Endodermal cell (in vitro differentiated cells): ENCODE measurements around the gene COL4A4. TPM values are rescaled to one million over a fixed set of nuclear protein-coding genes. Genes with fewer than 3 reads are reported as not detected.

Source experiments
- DNase-seq: peaks from one replicate; pipeline ENCODE4 v3.0.0-alpha.2; 2017
- H3K27ac ChIP-seq: 2 replicates; pipeline ENCODE4 v1.5.1; 2013; ENCODE audit warnings: mild to moderate bottlenecking, low read depth, low read length, moderate library complexity
- H3K27me3 ChIP-seq: 2 replicates; pipeline ENCODE4 v1.6.1; 2013; ENCODE audit warnings: mild to moderate bottlenecking, low read length, moderate library complexity; ENCODE audit not compliant: insufficient read depth, control insufficient read depth, poor library complexity, severe bottlenecking
- H3K36me3 ChIP-seq: 2 replicates; pipeline ENCODE4 v1.7.0; 2013; ENCODE audit warnings: mild to moderate bottlenecking, low read length, moderate library complexity; ENCODE audit not compliant: control insufficient read depth, insufficient read depth
- H3K4me1 ChIP-seq: one replicate; pipeline ENCODE4 v1.7.0; 2013; ENCODE audit warnings: low read length; ENCODE audit not compliant: control insufficient read depth, insufficient read depth
- H3K4me3 ChIP-seq: 2 replicates; pipeline ENCODE4 v1.5.1; 2013; ENCODE audit warnings: mild to moderate bottlenecking, low read length, moderate library complexity
- H3K9ac ChIP-seq: 2 replicates; pipeline ENCODE4 v1.6.1; 2013; ENCODE audit warnings: mild to moderate bottlenecking, low read length, moderate library complexity; ENCODE audit not compliant: poor library complexity, severe bottlenecking; ENCODE audit errors: extremely low read depth
- H3K9me3 ChIP-seq: 2 replicates; pipeline ENCODE4 v1.6.1; 2013; ENCODE audit warnings: mild to moderate bottlenecking, low read length, moderate library complexity; ENCODE audit not compliant: control insufficient read depth
- H3K27ac Mint-ChIP-seq: 2 replicates; pipeline ENCODE4 v1.8.0; 2020; ENCODE audit warnings: mixed read lengths
- H3K27me3 Mint-ChIP-seq: 2 replicates; pipeline ENCODE4 v1.8.0; 2021; ENCODE audit warnings: mild to moderate bottlenecking, mixed read lengths; ENCODE audit not compliant: insufficient read depth
- H3K36me3 Mint-ChIP-seq: 2 replicates; pipeline ENCODE4 v1.8.0; 2020; ENCODE audit warnings: low read depth, mixed read lengths
- H3K4me1 Mint-ChIP-seq: 2 replicates; pipeline ENCODE4 v1.8.0; 2020; ENCODE audit warnings: mixed read lengths
- H3K4me3 Mint-ChIP-seq: 2 replicates; pipeline ENCODE4 v1.8.0; 2020; ENCODE audit warnings: mild to moderate bottlenecking, moderate library complexity, mixed read lengths
- H3K9me3 Mint-ChIP-seq: 2 replicates; pipeline ENCODE4 v1.8.0; 2020; ENCODE audit warnings: mild to moderate bottlenecking, mixed read lengths
- CTCF ChIP-seq: fragments of 200-600 bp; sonication (generic); conservative IDR thresholded peaks from 2 replicates; pipeline ENCODE4 v1.5.0; 2021; ENCODE audit warnings: antibody characterized with exemption, mild to moderate bottlenecking
- WGBS, 2 experiments: methylation state at CpG; one replicate each; pipeline versions ENCODE4 v1.1.5 to v1.1.7; 2013; ENCODE audit warnings: missing lambda C conversion rate in 2 of 2, mixed read lengths in 1 of 2; ENCODE audit not compliant: insufficient coverage in 1 of 2, insufficient read length in 1 of 2; 5-methylcytosine and 5-hydroxymethylcytosine counted together
- total RNA-seq, 2 donors: library from RNA; stranded (reverse); fragmentation: NEBNext Ultra II Directional in 1 of 2; extraction: Animal tissue kit (Norgen Biotek cat#: 25700) in 1 of 2; gene quantifications; 2 replicates in 1 of 2; 3 replicates in 1 of 2; pipeline ENCODE4 v1.2.1, GENCODE V29; 2021

The COL4A4 gene
- total RNA-seq, 2 donors from 2014 or later, result 2.2 to 2.9 TPM

GRCh38 chr2:227013330-227013729 lies 150.7 kb downstream of the COL4A4 start:
- no peak for TF ChIP-seq CTCF
- Mint-ChIP-seq H3K27ac (no peak overlapping the region), H3K4me3 (no peak overlapping the region), H3K4me1 (no peaks in the 10 kb centered on the region), H3K27me3 (no peaks in the 10 kb centered on the region), H3K9me3 (no peaks in the 10 kb centered on the region), H3K36me3 (no peaks in the 10 kb centered on the region)
- no peaks in the 10 kb centered on the region for H3K4me1 ChIP-seq
- WGBS, 2 experiments, result 95 to 98% methylated on average over 6 to 9 of the region's 9 CpGs
- H3K9ac ChIP-seq, result no peak overlapping the region
- no peak overlapping the region for H3K27ac ChIP-seq
- H3K9me3 ChIP-seq, result no peaks in the 10 kb centered on the region
- H3K36me3 ChIP-seq, result no peaks in the 10 kb centered on the region
- no peak overlapping the region for H3K4me3 ChIP-seq
- no peaks in the 10 kb centered on the region for H3K27me3 ChIP-seq
- DNase-seq, result no peak

GRCh38 chr2:227010433-227010832 lies 153.6 kb downstream of the COL4A4 start:
- 55 to 61% methylated on average over 3 of the region's 3 CpGs for WGBS, 2 experiments
- Histone ChIP-seq H3K27ac (no peak overlapping the region), H3K9me3 (no peaks in the 10 kb centered on the region), H3K9ac (no peak overlapping the region), H3K4me3 (no peak overlapping the region), H3K27me3 (no peaks in the 10 kb centered on the region), H3K36me3 (no peaks in the 10 kb centered on the region), H3K4me1 (no peaks in the 10 kb centered on the region)
- H3K4me3 Mint-ChIP-seq, result no peak overlapping the region
- H3K27me3 Mint-ChIP-seq, result no peaks in the 10 kb centered on the region
- no peak for DNase-seq
- no peaks in the 10 kb centered on the region for H3K4me1 Mint-ChIP-seq
- H3K36me3 Mint-ChIP-seq, result no peaks in the 10 kb centered on the region
- no peak overlapping the region for H3K27ac Mint-ChIP-seq
- no peak for TF ChIP-seq CTCF
- no peaks in the 10 kb centered on the region for H3K9me3 Mint-ChIP-seq

GRCh38 chr2:227007940-227008339 lies 156.1 kb downstream of the COL4A4 start:
- Histone ChIP-seq H3K27ac (no peak overlapping the region), H3K9ac (no peak overlapping the region), H3K4me1 (no peaks in the 10 kb centered on the region), H3K4me3 (no peak overlapping the region), H3K9me3 (no peaks in the 10 kb centered on the region), H3K36me3 (no peaks in the 10 kb centered on the region), H3K27me3 (no peaks in the 10 kb centered on the region)
- no peaks in the 10 kb centered on the region for H3K27me3 Mint-ChIP-seq
- DNase-seq, result no peak
- no peak overlapping the region for H3K4me3 Mint-ChIP-seq
- no peaks in the 10 kb centered on the region for H3K4me1 Mint-ChIP-seq
- no peaks in the 10 kb centered on the region for H3K36me3 Mint-ChIP-seq
- TF ChIP-seq CTCF, result no peak
- no peak overlapping the region for H3K27ac Mint-ChIP-seq
- WGBS, 2 experiments, result 93 to 99% methylated on average over 13 to 17 of the region's 17 CpGs
- no peaks in the 10 kb centered on the region for H3K9me3 Mint-ChIP-seq
